ENCODE measurements around the gene FAM117B. TPM values are rescaled to one million over a fixed set of nuclear protein-coding genes. Genes with fewer than 3 reads are reported as not detected.

Gene FAM117B
- total RNA-seq, 4 donors from 2014 or later, result 9.6 to 16.1 (median 11.6) TPM

GRCh38 chr2:202790676-202791075 is 155.9 kb downstream of the FAM117B start:
- TF ChIP-seq, protein P1, sequence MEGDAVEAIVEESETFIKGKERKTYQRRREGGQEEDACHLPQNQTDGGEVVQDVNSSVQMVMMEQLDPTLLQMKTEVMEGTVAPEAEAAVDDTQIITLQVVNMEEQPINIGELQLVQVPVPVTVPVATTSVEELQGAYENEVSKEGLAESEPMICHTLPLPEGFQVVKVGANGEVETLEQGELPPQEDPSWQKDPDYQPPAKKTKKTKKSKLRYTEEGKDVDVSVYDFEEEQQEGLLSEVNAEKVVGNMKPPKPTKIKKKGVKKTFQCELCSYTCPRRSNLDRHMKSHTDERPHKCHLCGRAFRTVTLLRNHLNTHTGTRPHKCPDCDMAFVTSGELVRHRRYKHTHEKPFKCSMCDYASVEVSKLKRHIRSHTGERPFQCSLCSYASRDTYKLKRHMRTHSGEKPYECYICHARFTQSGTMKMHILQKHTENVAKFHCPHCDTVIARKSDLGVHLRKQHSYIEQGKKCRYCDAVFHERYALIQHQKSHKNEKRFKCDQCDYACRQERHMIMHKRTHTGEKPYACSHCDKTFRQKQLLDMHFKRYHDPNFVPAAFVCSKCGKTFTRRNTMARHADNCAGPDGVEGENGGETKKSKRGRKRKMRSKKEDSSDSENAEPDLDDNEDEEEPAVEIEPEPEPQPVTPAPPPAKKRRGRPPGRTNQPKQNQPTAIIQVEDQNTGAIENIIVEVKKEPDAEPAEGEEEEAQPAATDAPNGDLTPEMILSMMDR (IDR thresholded peaks at IDR 0.05; ENCODE audit: low read depth), result no peak

GRCh38 chr2:202797944-202798343 is 163.2 kb downstream of the FAM117B start:
- TF ChIP-seq, protein P1 (IDR thresholded peaks at IDR 0.05; ENCODE audit: low read depth), result no peak

GRCh38 chr2:202808754-202809153 is 174.0 kb downstream of the FAM117B start:
- TF ChIP-seq, protein P1 (IDR thresholded peaks at IDR 0.05; ENCODE audit: low read depth), result no peak

DNA sequence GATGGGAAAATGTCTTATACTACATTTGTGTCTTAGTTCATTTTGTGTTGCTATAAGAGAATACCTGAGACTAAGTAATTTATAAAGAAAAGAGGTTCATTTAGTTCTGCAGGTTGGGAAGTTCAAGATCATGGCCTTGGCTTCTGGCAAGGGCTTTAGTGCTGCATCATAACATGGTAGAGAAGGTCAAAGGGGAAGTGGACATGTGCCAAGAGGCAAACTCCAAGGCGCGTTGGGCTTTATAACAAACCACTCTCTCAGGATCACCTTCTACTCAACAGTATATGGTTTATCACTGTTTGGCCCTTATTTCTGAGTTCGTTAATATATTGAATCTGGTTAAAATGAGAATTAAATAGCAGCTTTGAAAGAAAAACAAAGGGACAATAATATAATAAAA is 178.6 kb downstream of the FAM117B start:
- TF ChIP-seq, protein P1 (IDR thresholded peaks at IDR 0.05; ENCODE audit: low read depth), result no peak

- TF ChIP-seq, protein P1 (IDR thresholded peaks at IDR 0.05; ENCODE audit: low read depth), result no peak
These were observed 179.5 kb downstream of the FAM117B start for GRCh38 chr2:202814226-202814625.

- TF ChIP-seq, protein P1 (IDR thresholded peaks at IDR 0.05; ENCODE audit: low read depth), result no peak
These were observed 181.0 kb downstream of the FAM117B start for GRCh38 chr2:202815548-202816360.

DNA sequence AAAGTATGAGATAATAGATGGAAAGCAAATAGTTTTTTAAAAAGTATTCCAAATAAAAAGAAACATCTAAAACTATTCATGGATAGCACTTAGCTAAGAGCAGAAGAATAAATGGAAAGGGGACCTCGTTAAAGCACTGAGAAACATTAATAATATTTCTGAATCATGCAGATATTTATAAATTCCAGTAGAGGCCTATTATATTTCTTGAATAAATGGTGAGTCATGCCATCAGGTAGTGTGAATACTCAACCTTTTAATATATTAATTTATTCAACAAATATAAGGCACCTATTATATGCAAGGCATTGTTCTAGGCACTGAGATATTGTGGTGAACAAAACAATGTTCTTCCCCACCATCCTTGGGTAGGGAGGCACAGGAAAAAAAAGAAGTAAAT is 183.0 kb downstream of the FAM117B start:
- TF ChIP-seq, protein P1 (IDR thresholded peaks at IDR 0.05; ENCODE audit: low read depth), result no peak
